WI38 (cell line): ENCODE measurements around the gene LEP.

Experiments
- H3K4me3 ChIP-seq: 2 replicates; pipeline ENCODE4 v1.5.1; 2011; ENCODE audit warnings: low read depth, mild to moderate bottlenecking, control low read depth, low read length
- CTCF ChIP-seq: IDR thresholded peaks from 2 replicates; pipeline ENCODE4 v1.5.1; 2012; ENCODE audit warnings: low read depth, mild to moderate bottlenecking, control low read depth, low read length

Gene LEP

GRCh38 chr7:128221929-128222403 lies 19.1 kb upstream of the LEP start:
- TF ChIP-seq CTCF: no peak
- no peak overlapping the region for H3K4me3 ChIP-seq

- no peak for TF ChIP-seq CTCF
- no peak overlapping the region for H3K4me3 ChIP-seq
Observed at GRCh38 chr7:128226132-128226980, 14.7 kb upstream of the LEP start.

GRCh38 chr7:128227271-128227670 lies 13.8 kb upstream of the LEP start:
- no peak overlapping the region for H3K4me3 ChIP-seq
- TF ChIP-seq CTCF: no peak

- TF ChIP-seq CTCF: no peak
- H3K4me3 ChIP-seq: no peak overlapping the region
Observed at GRCh38 chr7:128231021-128231420, 10.1 kb upstream of the LEP start.

GRCh38 chr7:128231677-128232076 lies 9.4 kb upstream of the LEP start:
- no peak for TF ChIP-seq CTCF
- no peak overlapping the region for H3K4me3 ChIP-seq

- no peak overlapping the region for H3K4me3 ChIP-seq
- no peak for TF ChIP-seq CTCF
Observed at GRCh38 chr7:128233471-128233870, 7.6 kb upstream of the LEP start.

GRCh38 chr7:128234476-128235026 lies 6.5 kb upstream of the LEP start:
- no peak for TF ChIP-seq CTCF
- H3K4me3 ChIP-seq: no peak overlapping the region
